Lower leg skin (tissue), 4 donors: ENCODE results near the gene TMCC2. TPM values are rescaled to one million over a fixed set of nuclear protein-coding genes. Genes with fewer than 3 reads are reported as not detected.
"Not testable (repeated sequence)": the region's sequence is repeated elsewhere in the genome, so short reads cannot be mapped to it uniquely, and the experiment has no call there.

Experiments used
- DNase-seq, 2 donors: peaks; one replicate each; pipeline ENCODE4 v3.0.0-alpha.2; 2019; ENCODE audit warnings: low spot score in 2 of 2
- H3K4me3 ChIP-seq: fragments of 200-600 bp; sonication (generic); 2 replicates; pipeline ENCODE4 v1.5.1; 2017; ENCODE audit warnings: mild to moderate bottlenecking, low read depth; ENCODE audit not compliant: poor library complexity, severe bottlenecking
- POLR2A ChIP-seq, 2 donors: fragments of 450-650 bp; IDR thresholded peaks; one replicate each; pipeline ENCODE4 v1.6.1; 2016 to 2017; ENCODE audit warnings: antibody characterized with exemption in 2 of 2, mild to moderate bottlenecking in 1 of 2, moderate library complexity in 1 of 2
- WGBS, 2 donors: methylation state at CpG; one replicate each; pipeline ENCODE4 v1.1.5; 2018; 5-methylcytosine and 5-hydroxymethylcytosine counted together
- intact Hi-C: fragments of 100-400 bp; cut with DNase I; formaldehyde crosslinking; loops from one replicate; pipeline ENCODE4 v1.15.0; 2023; ENCODE audit warnings: low total_unique reads
- total RNA-seq, 4 donors: library from RNA; depleted of rRNA; stranded (reverse); fragments of >200 nt; gene quantifications; one replicate each; pipeline ENCODE4 v1.1.0, GENCODE V29; 2016
- TF ChIP-seq, protein P1 (sequence below), 3 donors: fragments of 450-650 bp; IDR thresholded peaks; one replicate each; pipeline ENCODE4 v1.5.1; 2016; ENCODE audit warnings: antibody characterized with exemption in 3 of 3, mild to moderate bottlenecking in 3 of 3, moderate library complexity in 2 of 3

TMCC2 gene
- total RNA-seq, 4 donors from 2014 or later: 2.2 to 4.2 (median 3.5) TPM

DNA sequence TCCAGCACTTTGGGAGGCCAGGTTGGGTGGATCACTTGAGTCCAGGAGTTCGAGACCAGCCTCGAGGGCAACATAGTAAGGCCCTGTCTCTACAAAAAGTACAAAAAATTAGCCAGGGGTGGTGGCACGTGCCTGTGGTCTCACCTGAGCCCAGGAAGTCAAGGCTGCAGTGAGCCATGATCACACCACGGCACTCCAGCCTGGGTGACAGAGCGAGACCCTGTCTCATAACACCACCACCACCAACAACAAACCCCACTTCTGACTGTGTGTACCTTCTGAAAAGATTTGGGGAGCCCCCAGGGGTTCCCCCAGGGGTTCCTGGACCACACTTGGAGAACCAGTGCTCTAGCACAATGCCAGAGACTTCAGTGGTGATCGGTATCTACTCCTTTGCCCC, 63.9 kb downstream of the TMCC2 start:
- intact Hi-C loops: no loop called here
- H3K4me3 ChIP-seq: no peak overlapping the region
- DNase-seq: no peak
- WGBS, 2 donors: 94 to 95% methylated on average over 6 of the region's 6 CpGs
- no peak for TF ChIP-seq POLR2A (IDR thresholded peaks at IDR 0.05)
- TF ChIP-seq, protein P1, sequence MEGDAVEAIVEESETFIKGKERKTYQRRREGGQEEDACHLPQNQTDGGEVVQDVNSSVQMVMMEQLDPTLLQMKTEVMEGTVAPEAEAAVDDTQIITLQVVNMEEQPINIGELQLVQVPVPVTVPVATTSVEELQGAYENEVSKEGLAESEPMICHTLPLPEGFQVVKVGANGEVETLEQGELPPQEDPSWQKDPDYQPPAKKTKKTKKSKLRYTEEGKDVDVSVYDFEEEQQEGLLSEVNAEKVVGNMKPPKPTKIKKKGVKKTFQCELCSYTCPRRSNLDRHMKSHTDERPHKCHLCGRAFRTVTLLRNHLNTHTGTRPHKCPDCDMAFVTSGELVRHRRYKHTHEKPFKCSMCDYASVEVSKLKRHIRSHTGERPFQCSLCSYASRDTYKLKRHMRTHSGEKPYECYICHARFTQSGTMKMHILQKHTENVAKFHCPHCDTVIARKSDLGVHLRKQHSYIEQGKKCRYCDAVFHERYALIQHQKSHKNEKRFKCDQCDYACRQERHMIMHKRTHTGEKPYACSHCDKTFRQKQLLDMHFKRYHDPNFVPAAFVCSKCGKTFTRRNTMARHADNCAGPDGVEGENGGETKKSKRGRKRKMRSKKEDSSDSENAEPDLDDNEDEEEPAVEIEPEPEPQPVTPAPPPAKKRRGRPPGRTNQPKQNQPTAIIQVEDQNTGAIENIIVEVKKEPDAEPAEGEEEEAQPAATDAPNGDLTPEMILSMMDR (IDR thresholded peaks at IDR 0.05): no peak

DNA sequence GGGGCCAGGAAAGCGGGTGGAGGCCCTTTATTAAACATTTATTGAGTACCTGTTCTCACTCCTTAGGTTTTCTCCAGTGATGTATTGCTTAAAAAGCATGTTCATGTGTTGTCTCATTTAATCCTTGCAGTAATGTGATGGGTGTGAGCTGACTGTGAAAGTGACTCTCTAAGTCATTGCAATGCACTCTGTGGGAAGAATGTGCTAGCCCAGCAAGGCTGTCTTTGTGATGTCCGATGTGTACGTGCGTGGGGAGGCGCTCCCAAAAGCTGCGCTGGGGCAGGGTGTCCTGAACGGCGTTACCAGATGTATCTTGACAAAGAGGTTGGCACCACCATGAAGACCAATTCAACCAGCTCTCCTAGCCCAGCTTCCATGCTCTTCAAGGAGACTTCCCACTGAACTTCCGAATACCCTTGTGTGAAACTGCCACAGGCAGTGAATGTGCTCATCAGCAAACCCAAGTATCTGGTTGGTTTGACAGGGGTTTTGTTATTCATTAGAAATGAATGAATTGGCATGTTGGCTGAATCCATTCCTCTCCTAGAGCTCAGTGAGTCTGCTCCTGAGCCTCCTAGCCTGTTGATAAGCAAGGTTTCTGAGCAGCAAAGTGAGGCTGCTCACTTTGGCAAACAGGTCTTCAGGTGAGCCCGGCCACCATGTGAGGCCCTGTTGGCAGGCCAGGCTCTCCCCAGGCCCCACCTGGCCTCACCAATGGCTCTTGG, 65.8 kb downstream of the TMCC2 start:
- WGBS, 2 donors: 88 to 93% methylated on average over 10 of the region's 10 CpGs
- intact Hi-C loops: no loop called here

DNA sequence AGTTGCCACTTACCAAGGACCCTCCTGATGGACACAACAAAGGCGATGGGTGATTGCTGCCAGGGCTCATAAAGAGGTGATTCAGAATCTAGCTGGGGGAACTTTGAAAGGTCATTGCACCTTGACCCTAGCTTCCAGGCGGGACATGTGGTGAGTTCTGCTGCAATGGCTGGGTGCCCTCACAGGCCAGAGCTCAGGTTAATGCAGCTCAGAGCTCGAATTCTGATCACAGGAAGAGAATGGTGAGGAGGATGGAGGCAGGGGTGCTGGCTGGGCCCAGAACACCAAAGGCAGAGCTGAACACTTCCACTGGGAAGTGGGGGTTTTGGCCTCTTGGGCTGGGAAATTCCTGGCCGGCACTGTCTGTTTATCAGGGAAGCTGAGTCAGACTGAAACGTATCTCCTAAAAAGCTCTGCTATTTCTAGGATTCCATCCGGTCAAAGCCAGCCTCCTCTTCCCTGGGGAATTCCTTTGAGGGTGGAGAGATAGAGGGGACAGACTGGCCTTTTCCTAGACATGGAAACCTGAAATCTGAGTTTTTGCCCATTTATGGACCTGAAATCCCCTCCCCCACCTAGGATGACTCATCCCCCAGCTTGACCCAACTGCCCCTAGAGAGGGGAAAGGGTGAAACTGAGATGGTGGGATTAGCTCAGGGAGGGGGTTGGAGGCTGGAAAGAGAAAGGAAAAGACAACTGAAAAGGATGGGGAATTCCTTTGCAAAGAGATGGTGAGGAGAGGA, 66.6 kb downstream of the TMCC2 start:
- TF ChIP-seq, protein P1 (IDR thresholded peaks at IDR 0.05): no peak
- TF ChIP-seq POLR2A (IDR thresholded peaks at IDR 0.05): no peak
- 47 to 56% methylated on average over 6 of the region's 6 CpGs for WGBS, 2 donors
- no peak for DNase-seq
- intact Hi-C loops: no loop called here
- no peak overlapping the region for H3K4me3 ChIP-seq

More for the DNA sequence above, 65.8 kb downstream of the TMCC2 start:
- TF ChIP-seq, protein P1 (IDR thresholded peaks at IDR 0.05): no peak
- no peak for TF ChIP-seq POLR2A (IDR thresholded peaks at IDR 0.05)
- DNase-seq: no peak
- H3K4me3 ChIP-seq: no peak overlapping the region

DNA sequence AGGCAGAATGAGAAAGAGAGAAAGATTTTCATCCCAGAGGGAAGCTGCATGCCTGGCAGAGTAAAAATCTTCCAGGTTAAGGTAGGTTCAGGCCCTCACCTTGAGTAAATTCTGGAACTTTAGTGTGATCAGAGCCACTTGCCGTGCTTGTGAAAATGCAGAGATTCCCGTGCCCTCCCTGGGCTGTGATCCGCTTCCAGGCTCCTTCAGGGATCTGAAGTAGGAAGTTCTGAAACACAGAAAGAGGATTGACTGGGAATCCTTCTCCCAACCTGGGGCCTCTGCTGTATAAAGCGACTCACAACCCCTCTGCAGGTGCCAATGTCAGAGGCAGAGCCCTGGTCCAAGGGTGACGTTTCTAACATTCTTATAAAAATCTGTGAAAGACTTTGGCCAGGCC, 67.2 kb downstream of the TMCC2 start:
- TF ChIP-seq, protein P1 (IDR thresholded peaks at IDR 0.05): no peak
- TF ChIP-seq POLR2A (IDR thresholded peaks at IDR 0.05): no peak
- 89 to 91% methylated on average over 5 of the region's 5 CpGs for WGBS, 2 donors
- no peak for DNase-seq
- no peak overlapping the region for H3K4me3 ChIP-seq
- intact Hi-C loops: no loop called here

DNA sequence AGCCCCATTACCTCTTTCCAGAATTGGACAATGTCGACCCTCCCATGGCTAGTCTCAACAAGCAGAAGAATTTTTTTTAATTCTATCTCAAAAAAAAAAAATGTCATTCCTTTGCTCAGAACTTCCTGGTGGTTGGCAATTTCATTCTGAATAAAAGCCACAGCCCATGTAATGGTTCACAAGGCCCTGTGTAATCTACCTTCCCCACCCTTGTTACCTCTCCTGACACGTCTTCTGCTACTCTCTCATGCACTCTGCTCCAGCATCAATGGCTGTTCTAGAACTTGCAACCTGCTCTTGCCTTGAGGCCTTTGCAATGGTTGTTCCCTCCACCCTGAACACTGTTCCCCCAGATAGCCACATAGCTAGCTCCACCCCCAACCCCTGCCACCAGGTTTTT, 68.4 kb downstream of the TMCC2 start:
- TF ChIP-seq, protein P1 (IDR thresholded peaks at IDR 0.05): no peak
- TF ChIP-seq POLR2A (IDR thresholded peaks at IDR 0.05): no peak
- intact Hi-C loops: no loop called here
- 42 to 64% methylated on average over 2 of the region's 2 CpGs for WGBS, 2 donors
- no peak overlapping the region for H3K4me3 ChIP-seq
- no peak for DNase-seq

DNA sequence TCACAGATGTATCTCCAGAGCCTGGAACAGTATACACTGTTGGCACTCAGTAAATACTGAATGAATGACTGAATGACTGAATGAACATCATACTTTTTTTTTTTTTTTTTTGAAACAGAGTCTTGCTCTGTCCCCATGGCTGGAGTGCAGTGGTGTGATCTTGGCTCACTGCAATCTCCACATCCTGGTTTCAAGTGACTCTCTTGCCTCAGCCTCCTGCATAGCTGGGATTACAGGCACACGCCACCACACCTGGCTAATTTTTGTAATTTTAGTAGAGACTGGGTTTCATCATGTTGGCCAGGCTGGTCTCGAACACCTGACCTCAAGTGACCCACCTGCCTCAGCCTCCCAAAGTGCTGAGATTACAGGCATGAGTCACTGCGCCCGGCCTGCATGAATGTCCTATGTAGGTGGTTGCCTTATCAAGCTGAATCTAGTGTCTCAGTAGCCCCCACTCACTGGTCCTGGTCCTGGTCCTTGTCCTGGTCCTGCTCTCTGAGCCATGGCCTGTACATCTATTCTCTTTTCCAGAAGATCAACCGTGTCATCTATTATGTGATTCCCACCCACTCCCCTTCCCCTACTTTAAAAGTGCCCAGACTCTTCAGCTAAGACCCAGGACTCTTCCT, 69.9 kb downstream of the TMCC2 start:
- H3K4me3 ChIP-seq, intact Hi-C loops, DNase-seq: not testable (repeated sequence)
- WGBS, 2 donors: 86 to 96% methylated on average over 5 of the region's 5 CpGs
